GM12874 (cell line): ENCODE results near the gene PCID2.

ENCODE experiments used
- TF ChIP-seq, protein P1 (sequence below): IDR thresholded peaks from 2 replicates; pipeline ENCODE4 v1.5.1; 2011; ENCODE audit warnings: low read depth, mild to moderate bottlenecking, control low read depth, low read length, moderate library complexity; ENCODE audit not compliant: insufficient read depth

PCID2 gene

DNA sequence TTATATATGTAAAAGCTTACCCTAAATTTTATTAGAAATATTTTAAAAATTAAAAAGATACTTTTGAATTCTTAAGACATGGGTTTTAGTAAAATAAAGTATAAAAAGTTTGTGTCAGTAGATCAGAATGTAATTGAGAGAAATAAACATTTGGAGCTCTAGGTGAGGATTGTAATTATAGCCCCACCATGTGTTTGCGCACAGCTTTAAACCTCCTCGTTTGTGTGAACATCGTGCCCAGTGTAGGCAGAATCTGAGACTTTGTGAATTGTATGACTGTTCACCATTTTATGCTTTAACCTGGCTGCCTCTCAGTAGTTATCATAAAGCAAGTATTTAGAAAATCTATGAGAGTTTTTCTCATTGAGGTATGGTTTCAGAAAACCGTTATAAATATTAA, 30.1 kb upstream of the PCID2 start:
- TF ChIP-seq, protein P1, sequence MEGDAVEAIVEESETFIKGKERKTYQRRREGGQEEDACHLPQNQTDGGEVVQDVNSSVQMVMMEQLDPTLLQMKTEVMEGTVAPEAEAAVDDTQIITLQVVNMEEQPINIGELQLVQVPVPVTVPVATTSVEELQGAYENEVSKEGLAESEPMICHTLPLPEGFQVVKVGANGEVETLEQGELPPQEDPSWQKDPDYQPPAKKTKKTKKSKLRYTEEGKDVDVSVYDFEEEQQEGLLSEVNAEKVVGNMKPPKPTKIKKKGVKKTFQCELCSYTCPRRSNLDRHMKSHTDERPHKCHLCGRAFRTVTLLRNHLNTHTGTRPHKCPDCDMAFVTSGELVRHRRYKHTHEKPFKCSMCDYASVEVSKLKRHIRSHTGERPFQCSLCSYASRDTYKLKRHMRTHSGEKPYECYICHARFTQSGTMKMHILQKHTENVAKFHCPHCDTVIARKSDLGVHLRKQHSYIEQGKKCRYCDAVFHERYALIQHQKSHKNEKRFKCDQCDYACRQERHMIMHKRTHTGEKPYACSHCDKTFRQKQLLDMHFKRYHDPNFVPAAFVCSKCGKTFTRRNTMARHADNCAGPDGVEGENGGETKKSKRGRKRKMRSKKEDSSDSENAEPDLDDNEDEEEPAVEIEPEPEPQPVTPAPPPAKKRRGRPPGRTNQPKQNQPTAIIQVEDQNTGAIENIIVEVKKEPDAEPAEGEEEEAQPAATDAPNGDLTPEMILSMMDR, result no peak

- TF ChIP-seq, protein P1, result no peak
These were observed 24.6 kb upstream of the PCID2 start for GRCh38 chr13:113233101-113233500.

DNA sequence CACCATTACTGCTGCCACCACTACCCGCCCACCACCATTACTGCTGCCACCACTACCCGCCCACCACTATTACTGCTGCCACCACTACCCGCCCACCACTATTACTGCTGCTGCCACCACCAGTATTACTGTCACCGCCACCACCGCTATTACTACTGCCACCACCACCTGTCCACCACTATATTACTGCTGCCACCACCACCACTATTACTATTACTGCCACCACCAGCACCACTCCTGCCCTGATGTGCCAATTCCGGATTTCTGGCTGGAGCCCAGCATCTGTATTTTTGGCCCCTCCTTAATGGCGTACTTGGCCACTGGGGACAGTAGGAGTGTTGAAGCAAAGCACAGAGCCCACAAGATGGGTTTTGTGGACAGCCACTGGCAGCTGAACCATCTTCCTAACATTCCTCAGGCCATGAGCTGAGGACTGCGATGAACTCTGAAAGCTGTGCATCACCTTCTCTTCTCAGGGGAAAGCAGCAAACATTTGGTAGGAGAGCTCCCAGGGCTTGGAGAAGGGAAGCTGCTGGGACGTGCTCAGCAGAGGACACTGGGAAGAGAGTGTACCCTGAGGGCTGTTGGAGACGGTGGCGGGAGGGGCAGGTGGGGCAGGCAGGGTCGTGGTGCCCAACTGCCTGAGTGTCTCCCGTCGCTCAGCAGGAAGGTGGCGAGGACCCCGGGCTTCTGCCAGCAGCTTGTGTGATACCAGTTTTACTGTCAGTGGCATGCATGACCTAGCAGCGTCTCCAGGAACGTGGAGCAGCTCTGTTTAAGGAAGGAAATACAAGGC, 23.9 kb upstream of the PCID2 start:
- TF ChIP-seq, protein P1, result no peak

- TF ChIP-seq, protein P1, result no peak
These were observed 23.1 kb upstream of the PCID2 start for GRCh38 chr13:113231306-113232207.

GRCh38 chr13:113229791-113230190, 21.3 kb upstream of the PCID2 start:
- TF ChIP-seq, protein P1, result no peak

DNA sequence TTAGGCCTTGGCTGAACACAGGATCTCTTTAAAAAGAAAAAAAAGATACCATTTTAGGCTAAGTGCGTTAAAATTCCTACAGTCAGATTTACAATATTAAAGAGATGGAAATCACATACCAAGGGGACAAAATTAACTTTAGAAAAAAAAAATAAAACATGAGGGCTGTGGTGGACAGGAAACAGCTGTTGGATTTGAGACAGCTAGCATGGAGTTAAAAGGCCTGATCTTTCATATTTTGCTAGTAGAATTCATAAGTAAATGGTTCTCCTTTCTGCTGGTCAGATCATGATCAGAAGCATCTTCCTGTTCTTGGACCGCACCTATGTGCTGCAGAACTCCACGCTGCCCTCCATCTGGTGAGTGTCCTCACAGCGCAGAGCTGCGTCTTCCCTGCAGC, 20.7 kb upstream of the PCID2 start:
- TF ChIP-seq, protein P1, result no peak

GRCh38 chr13:113226873-113227450, 18.5 kb upstream of the PCID2 start:
- TF ChIP-seq, protein P1, result no peak
